ENCODE results near the gene FRMD8. TPM values are rescaled to one million over a fixed set of nuclear protein-coding genes. Genes with fewer than 3 reads are reported as not detected.

Gene FRMD8
- total RNA-seq, 1 experiment from 2014 or later, result 22.7 TPM

GRCh38 chr11:65440831-65441499 is 54.5 kb downstream of the FRMD8 start:
- Mint-ChIP-seq H3K27me3 (ENCODE audit: low read depth) (peaks cover 3% of the 10 kb centered on the region; the same call in 1 of the 2 replicates), H3K4me3 (no peak overlapping the region), H3K27ac (no peak overlapping the region), H3K36me3 (ENCODE audit: insufficient read depth in 1 of 3, low read depth in 3 of 3) (no peaks in the 10 kb centered on the region; a peak in 1 of 7 replicates), H3K4me1 (peaks cover 4% of the 10 kb centered on the region in 2 experiments; a peak in 2 of 4 replicates), H3K9me3 (no peaks in the 10 kb centered on the region)
- Histone ChIP-seq H2AFZ (ENCODE audit: low read length) (no peak overlapping the region), H3K4me1 (ENCODE audit: insufficient read depth, low read length) (no peaks in the 10 kb centered on the region), H3K23me2 (ENCODE audit: insufficient read length, low read depth, low read length, poor library complexity, severe bottlenecking) (no peaks in the 10 kb centered on the region), H3K27me3 (ENCODE audit: insufficient read depth, low read length) (no peaks in the 10 kb centered on the region), H3K18ac (ENCODE audit: insufficient read length, low read depth, low read length) (no peak overlapping the region), H4K20me1 (ENCODE audit: control insufficient read depth, insufficient read depth, insufficient read length) (no peaks in the 10 kb centered on the region), H4K8ac (replicated peaks; ENCODE audit: insufficient read length, low read depth, low read length) (no peak overlapping the region), H3K27ac (ENCODE audit: insufficient read length, low read depth, low read length) (no peak overlapping the region), H4K91ac (ENCODE audit: insufficient read length, low read depth, low read length) (no peak overlapping the region), H3K23ac (ENCODE audit: insufficient read length, low read depth, low read length) (no peak overlapping the region), H3K14ac (ENCODE audit: insufficient read depth, low read length) (no peak overlapping the region), H2BK15ac (ENCODE audit: low read depth, low read length) (no peak overlapping the region), H2BK12ac (ENCODE audit: insufficient read length, low read depth, low read length) (no peak overlapping the region), H3K79me1 (ENCODE audit: insufficient read depth, low read depth, low read length, poor library complexity, severe bottlenecking) (no peaks in the 10 kb centered on the region), H3K56ac (ENCODE audit: insufficient read length, low read depth, low read length) (no peak overlapping the region), H3K79me2 (ENCODE audit: insufficient read depth, low read length) (no peaks in the 10 kb centered on the region), H3K9ac (ENCODE audit: extremely low read depth, insufficient read length, low read length) (no peak overlapping the region), H2AK5ac (ENCODE audit: insufficient read length, low read length) (no peak overlapping the region), H2BK5ac (ENCODE audit: insufficient read length, low read length) (no peak overlapping the region), H3K9me3 (ENCODE audit: control insufficient read depth, low read depth, low read length) (no peaks in the 10 kb centered on the region), H2BK120ac (ENCODE audit: low read depth, low read length, poor library complexity, severe bottlenecking) (no peak overlapping the region), H4K5ac (ENCODE audit: insufficient read length, low read depth, low read length) (no peak overlapping the region), H2BK20ac (ENCODE audit: low read depth, low read length, poor library complexity, severe bottlenecking) (no peak overlapping the region), H3K4me2 (ENCODE audit: insufficient read depth, insufficient read length, low read length) (no peak overlapping the region), H3K4ac (ENCODE audit: low read depth, low read length) (no peak overlapping the region), H3T11ph (ENCODE audit: low read length) (no peak overlapping the region)
- no peak for DNase-seq
- WGBS (ENCODE audit: extremely low coverage, insufficient read length, low lambda C conversion rate), result no CpG with 5 or more reads among the region's 8 CpGs
- TF ChIP-seq CTCF (conservative IDR thresholded peaks at IDR 0.05), result no peak

Measured in H9 (cell line).